NCI-H2029 (cell line): ENCODE results near the gene PTGFRN.

ENCODE experiments used
- DNase-seq: peaks from one replicate; lab custom pipeline; 2025; lab: John Stamatoyannopoulos, UW

Gene PTGFRN

GRCh38 chr1:116944613-116945012 is 34.9 kb downstream of the PTGFRN start:
- DNase-seq = no peak

GRCh38 chr1:116945421-116945820 is 35.7 kb downstream of the PTGFRN start:
- no peak for DNase-seq

- no peak for DNase-seq
Measured at GRCh38 chr1:116945996-116946395, 36.3 kb downstream of the PTGFRN start.

- DNase-seq = no peak
Measured at GRCh38 chr1:116947092-116947860, 37.6 kb downstream of the PTGFRN start.

DNA sequence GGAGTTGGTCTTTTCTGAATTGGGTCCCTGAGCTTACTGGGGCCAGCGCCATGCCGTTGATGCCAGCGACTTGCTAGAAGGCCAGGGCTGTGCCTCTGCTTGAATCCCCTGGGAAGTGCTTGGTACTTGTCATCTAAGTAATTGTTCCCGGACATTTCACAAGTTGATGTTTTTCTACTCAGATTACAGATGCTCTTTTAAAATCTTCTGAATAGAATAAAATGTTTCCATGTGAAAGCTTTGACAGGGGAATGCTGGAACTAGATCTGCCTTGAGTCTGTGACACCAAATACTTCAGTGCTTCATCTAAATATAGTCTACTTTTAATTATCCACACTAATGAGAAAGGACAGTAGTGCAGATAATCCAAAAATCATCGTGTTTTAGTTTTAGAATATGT is 38.3 kb downstream of the PTGFRN start:
- no peak for DNase-seq

- no peak for DNase-seq
Measured at GRCh38 chr1:116948642-116949041, 38.9 kb downstream of the PTGFRN start.

- DNase-seq = no peak
Measured at GRCh38 chr1:116949213-116949985, 39.7 kb downstream of the PTGFRN start.

DNA sequence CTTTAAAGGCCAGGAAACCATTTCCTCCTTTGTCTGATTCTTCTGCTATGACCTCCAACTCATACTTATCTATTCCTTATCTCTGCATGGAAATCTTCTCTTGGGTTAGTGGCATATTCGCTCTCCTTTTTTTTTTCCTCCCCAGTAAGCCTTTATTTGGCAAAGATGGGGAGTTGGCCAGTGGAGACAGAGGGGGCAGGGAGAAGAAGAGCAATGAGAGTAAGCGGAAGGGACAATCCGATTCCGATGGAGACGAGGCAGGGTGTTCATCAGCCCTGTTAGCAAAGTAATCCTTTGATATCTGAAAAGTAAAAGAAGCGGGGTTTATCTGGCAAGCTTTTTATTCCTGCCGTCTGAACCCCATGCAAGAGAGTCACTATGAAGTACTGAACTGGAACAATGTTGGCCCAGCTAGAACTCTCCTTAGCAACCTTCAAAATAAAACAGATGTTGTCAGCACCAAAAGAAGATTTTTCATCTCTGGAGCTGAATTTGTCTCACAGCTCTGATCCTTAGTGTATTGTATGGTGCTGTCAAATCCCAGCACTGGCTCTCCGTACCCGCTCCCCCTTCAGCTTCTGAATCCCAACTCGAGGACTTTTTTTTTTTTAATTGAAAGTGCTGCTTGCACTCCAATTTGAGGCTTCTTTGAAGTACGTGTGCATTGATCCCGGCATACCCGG is 40.9 kb downstream of the PTGFRN start:
- no peak for DNase-seq

GRCh38 chr1:116951200-116951935 is 41.7 kb downstream of the PTGFRN start:
- no peak for DNase-seq

DNA sequence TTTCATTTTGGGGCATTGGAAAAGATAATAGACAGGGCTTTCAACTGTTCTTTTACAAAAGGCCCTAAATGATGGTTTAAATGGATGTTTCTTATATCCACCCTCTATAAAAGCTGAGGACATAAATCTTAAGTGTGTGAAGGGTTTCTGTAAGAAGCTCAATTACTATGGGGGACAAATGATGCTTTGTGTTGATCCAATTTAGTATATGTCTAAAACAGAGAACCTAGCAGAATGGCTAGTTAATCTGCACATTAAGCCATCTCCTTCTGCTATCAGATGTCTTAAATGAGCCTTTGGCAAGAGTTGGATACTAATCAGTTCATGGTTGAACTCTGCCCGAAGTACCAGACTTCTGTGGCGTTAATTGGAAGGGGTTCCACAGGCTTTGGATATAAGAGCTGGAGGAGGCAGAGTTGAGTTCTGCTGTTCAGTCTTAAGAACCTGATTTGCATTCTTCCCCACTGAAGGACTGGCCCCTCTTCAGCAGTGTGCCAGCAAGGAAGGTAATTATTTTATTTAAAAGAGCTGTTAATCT is 43.1 kb downstream of the PTGFRN start:
- DNase-seq = no peak

DNA sequence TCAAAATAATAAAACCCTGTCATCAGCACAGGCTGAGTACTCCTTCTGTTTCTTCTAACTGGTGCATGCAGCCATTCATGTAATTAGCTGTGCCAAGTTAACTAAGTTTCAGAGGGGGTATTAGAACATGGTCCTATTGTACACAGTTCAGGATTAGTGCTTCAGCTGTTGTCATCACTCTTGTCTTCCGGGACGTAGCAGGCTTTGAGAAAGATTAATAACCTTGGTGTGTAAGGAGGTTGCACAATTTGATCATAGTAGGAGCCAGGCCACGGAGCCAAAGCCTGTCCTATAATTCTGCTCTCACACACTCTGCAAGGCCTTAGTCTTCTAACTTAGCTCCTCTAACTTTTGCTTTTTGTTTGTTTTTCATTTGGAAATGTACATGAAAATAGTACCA is 44.7 kb downstream of the PTGFRN start:
- no peak for DNase-seq

GRCh38 chr1:116956378-116956777 is 46.7 kb downstream of the PTGFRN start:
- DNase-seq = peak; percentile 79

DNA sequence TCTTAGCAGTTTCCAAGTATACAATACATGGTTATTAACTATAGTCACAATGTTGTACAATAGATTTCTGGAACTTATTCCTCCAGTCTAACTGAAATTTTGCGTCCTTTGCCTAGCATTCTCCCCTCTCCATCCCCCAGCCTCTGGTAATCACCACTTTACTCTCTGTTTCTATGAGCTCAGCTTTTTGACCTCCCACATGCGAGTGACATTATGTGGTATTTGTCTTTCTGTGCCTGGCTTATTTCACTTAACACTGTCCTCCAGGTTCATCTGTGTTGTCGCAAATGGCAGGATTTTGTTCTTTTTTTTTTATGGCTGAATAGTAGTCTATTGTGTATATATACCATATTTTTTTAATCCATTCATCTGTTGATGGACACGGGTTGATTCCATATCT is 47.9 kb downstream of the PTGFRN start:
- no peak for DNase-seq

DNA sequence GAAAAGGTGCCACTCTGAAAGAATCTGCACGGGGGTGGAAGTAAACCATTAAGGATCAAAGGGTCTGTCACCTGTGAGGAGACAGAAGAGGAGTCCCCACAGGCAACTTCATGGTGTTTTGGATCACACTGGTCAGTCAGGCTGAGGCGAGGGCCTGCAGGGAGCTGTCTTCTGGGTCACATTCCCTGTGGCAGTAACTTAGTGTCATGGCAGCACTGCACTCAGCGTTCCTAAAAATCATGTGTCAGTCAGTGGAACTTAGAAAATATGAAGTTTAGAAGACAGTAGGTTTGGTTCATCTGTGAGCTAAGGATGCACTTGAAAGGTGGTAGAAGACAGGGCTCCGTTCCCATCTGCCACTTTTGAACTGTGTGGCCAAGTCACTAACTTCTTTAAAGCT is 48.4 kb downstream of the PTGFRN start:
- DNase-seq = no peak

DNA sequence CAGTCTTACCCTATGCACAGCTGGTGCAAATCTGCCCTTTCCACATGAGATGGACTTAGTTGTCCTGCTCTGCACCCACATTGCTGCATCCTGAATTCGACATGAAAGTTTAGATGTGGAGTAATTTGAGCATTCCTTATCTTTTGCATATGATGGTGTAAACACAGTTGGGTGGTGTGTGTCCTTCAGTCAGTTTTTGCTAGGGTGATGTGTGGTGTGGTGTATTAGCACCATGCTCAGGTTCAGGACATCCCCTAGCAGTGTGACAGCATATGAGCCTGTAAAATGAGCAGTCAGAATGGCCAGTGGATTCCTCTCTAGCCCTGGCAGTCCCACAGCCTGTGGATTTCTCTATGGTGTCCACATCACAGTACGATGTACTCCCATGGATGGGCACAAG is 49.3 kb downstream of the PTGFRN start:
- no peak for DNase-seq

GRCh38 chr1:116961606-116962005 is 51.9 kb downstream of the PTGFRN start:
- no peak for DNase-seq

DNA sequence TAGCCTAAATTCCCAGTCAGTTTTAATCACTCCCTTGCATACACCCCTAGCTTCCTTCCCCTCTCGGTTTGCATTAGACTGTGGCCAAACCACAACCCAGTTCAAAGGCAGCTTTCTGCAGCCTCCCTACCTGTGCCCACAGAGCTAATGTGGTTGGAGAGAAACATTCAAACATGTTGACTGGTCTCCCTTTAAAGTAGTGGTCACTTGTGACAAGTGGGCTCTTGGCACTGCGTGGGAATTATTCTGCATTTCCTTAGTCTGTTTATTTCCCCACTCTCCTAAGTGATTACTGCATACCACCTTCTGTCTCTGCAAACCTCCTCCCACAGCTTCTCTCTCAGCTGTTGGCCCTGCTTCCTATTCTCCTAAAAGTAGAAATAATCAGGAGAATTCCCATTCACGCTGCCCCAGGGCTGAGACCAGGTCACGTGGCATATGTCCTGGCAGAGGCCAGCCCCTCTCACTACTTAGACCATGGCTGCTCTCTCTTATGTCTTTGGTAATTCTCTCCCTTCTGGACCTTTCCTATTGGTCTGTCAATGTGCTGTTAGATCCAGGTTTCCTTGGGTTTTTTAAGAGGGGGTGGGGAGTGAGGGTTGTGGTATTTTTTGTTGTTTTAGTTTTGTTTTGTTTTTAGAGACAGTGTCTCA is 53.4 kb downstream of the PTGFRN start:
- DNase-seq = no peak

DNA sequence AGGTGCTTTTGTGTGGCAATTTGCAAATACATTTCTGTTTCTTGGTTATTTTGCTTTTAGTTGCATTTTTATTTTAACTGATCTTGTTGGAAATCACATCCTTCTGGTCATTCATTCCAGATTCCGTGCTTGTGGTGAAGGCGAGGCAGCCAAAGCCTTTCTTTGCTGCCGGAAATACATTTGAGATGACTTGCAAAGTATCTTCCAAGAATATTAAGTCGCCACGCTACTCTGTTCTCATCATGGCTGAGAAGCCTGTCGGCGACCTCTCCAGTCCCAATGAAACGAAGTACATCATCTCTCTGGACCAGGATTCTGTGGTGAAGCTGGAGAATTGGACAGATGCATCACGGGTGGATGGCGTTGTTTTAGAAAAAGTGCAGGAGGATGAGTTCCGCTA is 57.1 kb downstream of the PTGFRN start:
- no peak for DNase-seq

GRCh38 chr1:116968724-116969123 is 59.0 kb downstream of the PTGFRN start:
- no peak for DNase-seq

DNA sequence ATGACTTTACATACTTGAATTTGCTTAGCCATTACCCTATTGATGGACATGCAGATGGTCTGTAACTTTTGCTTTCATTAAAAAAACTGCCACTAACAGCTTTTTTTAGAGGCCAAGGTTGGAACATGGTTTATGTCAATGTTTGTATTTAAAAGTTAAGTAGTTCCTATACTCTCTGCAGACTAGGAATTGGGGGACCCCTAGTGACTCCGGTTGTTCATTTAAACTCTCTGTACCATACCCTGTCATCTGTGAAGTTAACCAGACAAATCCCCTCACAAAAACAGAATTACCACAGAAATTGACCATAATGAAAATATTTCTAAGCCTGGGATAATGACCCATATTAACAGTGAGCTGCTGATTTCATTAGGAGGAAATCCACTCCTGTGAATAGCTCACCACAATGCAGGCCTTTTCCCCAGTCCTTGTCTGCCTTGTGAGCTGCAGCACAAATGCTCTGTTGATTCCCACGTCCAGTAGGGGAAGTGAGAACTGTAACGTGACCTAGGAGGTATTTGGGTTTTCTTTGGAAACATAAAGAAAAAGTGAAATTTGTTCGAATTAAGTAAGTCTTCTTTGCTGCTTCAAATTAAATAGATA is 61.6 kb downstream of the PTGFRN start:
- DNase-seq = no peak
